Erythroblast (primary cell): Measurements from ENCODE around the gene RSAD2.

ENCODE experiments used
- GATA1 ChIP-seq: IDR thresholded peaks from 2 replicates; pipeline ENCODE4 v1.6.1; 2011; ENCODE audit warnings: low read depth, mild to moderate bottlenecking, control low read depth, low read length, moderate library complexity
- POLR2A ChIP-seq: IDR thresholded peaks from 2 replicates; pipeline ENCODE4 v1.6.1; 2011; ENCODE audit warnings: mild to moderate bottlenecking, low read length

GRCh38 chr2:6930923-6931647 lies 53.5 kb downstream of the RSAD2 start:
- TF ChIP-seq GATA1 (no peak), POLR2A (no peak)
